GM12878 (cell line): ENCODE data around the gene DHX32. TPM values are rescaled to one million over a fixed set of nuclear protein-coding genes. Genes with fewer than 3 reads are reported as not detected.

Source experiments
- ATAC-seq: fragments of 200-7000 bp; cut with Tn5 transposase; 3 replicates; pipeline ENCODE4 v1.9.1; 2020; ENCODE audit warnings: mild to moderate bottlenecking, moderate library complexity
- BruUV-seq: library from RNA; stranded (reverse); fragments of 400-500 nt; replicated peaks from 2 replicates; lab custom pipeline; 2021; lab: Mats Ljungman, UMichigan
- CTCF ChIA-PET: fragments of 300-600 bp; sonication (Branson Sonifier 250); formaldehyde crosslinking; extraction: SDS; loops from one replicate; lab custom pipeline; 2021; ENCODE audit warnings: inconsistent platforms; lab: Yijun Ruan, JAX
- POLR2A ChIA-PET: fragments of 350-600 bp; formaldehyde crosslinking; extraction: SDS; loops from one replicate; lab custom pipeline; 2021; ENCODE audit warnings: inconsistent platforms; lab: Charles Lee
- RAD21 ChIA-PET: fragments of 300-600 bp; sonication (Branson Sonifier 250); formaldehyde crosslinking; loops from one replicate; lab custom pipeline; 2023; ENCODE audit warnings: antibody characterized with exemption; ENCODE audit not compliant: unreplicated experiment; lab: Charles Lee
- SMC1A ChIA-PET: fragments of 300-600 bp; sonication (Branson Sonifier 250); formaldehyde crosslinking; loops from one replicate; lab custom pipeline; 2023; ENCODE audit not compliant: unreplicated experiment, uncharacterized antibody; lab: Charles Lee
- DNase-seq: peaks from one replicate; pipeline ENCODE4 v3.0.0-alpha.2; 2011; ENCODE audit warnings: low read depth, low spot score
- FAIRE-seq: peaks from 3 replicates; lab custom pipeline; 2011; peaks lifted over from hg19 to GRCh38; lab: Jason Lieb, UNC
- H2AFZ ChIP-seq: 2 replicates; pipeline ENCODE4 v1.6.0; 2011; ENCODE audit warnings: low read depth, low read length, control low read depth; ENCODE audit not compliant: control insufficient read depth
- H3K27ac ChIP-seq: 2 replicates; pipeline ENCODE4 v1.5.1; 2011; ENCODE audit warnings: control low read depth; ENCODE audit not compliant: control insufficient read depth, insufficient read depth
- H3K27me3 ChIP-seq, 2 experiments: replicated peaks in 1 of 2; 2 replicates each; pipeline versions ENCODE4 v1.6.0 to v1.6.1; 2011; ENCODE audit warnings: low read length in 1 of 2; ENCODE audit not compliant: control insufficient read depth in 2 of 2, insufficient read depth in 2 of 2
- H3K36me3 ChIP-seq, 2 experiments: 2 replicates each; pipeline ENCODE4 v1.5.1; 2011; ENCODE audit warnings: low read length in 1 of 2; ENCODE audit not compliant: control insufficient read depth in 2 of 2, insufficient read depth in 2 of 2
- H3K4me1 ChIP-seq: 2 replicates; pipeline ENCODE4 v1.6.1; 2011; ENCODE audit warnings: mild to moderate bottlenecking, low read length, moderate library complexity, mixed read lengths; ENCODE audit not compliant: control insufficient read depth, insufficient read depth
- H3K4me2 ChIP-seq: 2 replicates; pipeline ENCODE4 v1.6.0; 2011; ENCODE audit warnings: control low read depth; ENCODE audit not compliant: control insufficient read depth, insufficient read depth
- H3K4me3 ChIP-seq: fragments of 200-600 bp; sonication (generic); 2 replicates; pipeline ENCODE4 v1.5.1; 2016
- H3K79me2 ChIP-seq: 2 replicates; pipeline ENCODE4 v1.6.0; 2011; ENCODE audit warnings: low read length; ENCODE audit not compliant: control insufficient read depth, insufficient read depth
- H3K9ac ChIP-seq: 2 replicates; pipeline ENCODE4 v1.8.0; 2011; ENCODE audit warnings: low read length, control low read depth, mixed read lengths; ENCODE audit not compliant: control insufficient read depth, insufficient read depth
- H3K9me3 ChIP-seq: replicated peaks from 3 replicates; pipeline ENCODE4 v1.5.1; 2011; ENCODE audit warnings: mild to moderate bottlenecking, low read length; ENCODE audit not compliant: control insufficient read depth, insufficient read depth
- H4K20me1 ChIP-seq: 2 replicates; pipeline ENCODE4 v1.6.0; 2011; ENCODE audit not compliant: control insufficient read depth, insufficient read depth
- BHLHE40 ChIP-seq, 2 experiments: fragments of 450-650 bp in 1 of 2; IDR thresholded peaks; 2 replicates each; pipeline ENCODE4 v1.6.1; 2011 to 2017; ENCODE audit warnings: low read depth in 2 of 2, borderline replicate concordance in 1 of 2, improper control_type of control experiment in 1 of 2, low read length in 1 of 2, mild to moderate bottlenecking in 1 of 2
- CEBPB ChIP-seq, 2 experiments: fragments of 150-350 bp in 1 of 2; IDR thresholded peaks; 2 replicates each; pipeline ENCODE4 v1.6.1; 2012 to 2014; ENCODE audit warnings: low read depth in 2 of 2, low read length in 2 of 2, borderline replicate concordance in 1 of 2, inconsistent platforms in 1 of 2
- EZH2 ChIP-seq: IDR thresholded peaks from 2 replicates; pipeline ENCODE4 v1.6.1; 2012; ENCODE audit warnings: low read depth, mild to moderate bottlenecking, control low read depth, inconsistent platforms, low read length, borderline replicate concordance; ENCODE audit not compliant: control insufficient read depth
- FOXK2 ChIP-seq: fragments of 450-650 bp; IDR thresholded peaks from 2 replicates; pipeline ENCODE4 v1.6.1; 2017; ENCODE audit warnings: mild to moderate bottlenecking, moderate library complexity
- IKZF2 ChIP-seq, 2 experiments: fragments of 450-650 bp; IDR thresholded peaks; 2 replicates each; pipeline ENCODE4 v1.6.1; 2017; ENCODE audit warnings: mild to moderate bottlenecking in 2 of 2, moderate library complexity in 2 of 2
- LARP7 ChIP-seq: fragments of 450-650 bp; IDR thresholded peaks from 2 replicates; pipeline ENCODE4 v1.6.1; 2017; ENCODE audit warnings: mild to moderate bottlenecking
- MEF2B ChIP-seq: fragments of 450-650 bp; IDR thresholded peaks from 2 replicates; pipeline ENCODE4 v1.6.1; 2018; ENCODE audit warnings: mild to moderate bottlenecking, moderate library complexity; ENCODE audit not compliant: partially characterized antibody, poor library complexity, severe bottlenecking
- NFIC ChIP-seq: IDR thresholded peaks from 2 replicates; pipeline ENCODE4 v1.6.1; 2012; ENCODE audit warnings: low read depth, mild to moderate bottlenecking, inconsistent platforms, low read length, moderate library complexity
- PAX8 ChIP-seq: fragments of 450-650 bp; IDR thresholded peaks from 2 replicates; pipeline ENCODE4 v1.6.1; 2017; ENCODE audit warnings: mild to moderate bottlenecking, moderate library complexity
- RBBP5 ChIP-seq: fragments of 200-600 bp; sonication (generic); conservative IDR thresholded peaks from 2 replicates; pipeline ENCODE4 v1.6.1; 2016
- RCOR1 ChIP-seq: conservative IDR thresholded peaks from 2 replicates; pipeline ENCODE4 v1.6.1; 2012; ENCODE audit warnings: low read depth, low read length, improper control_type of control experiment
- RFX5 ChIP-seq: IDR thresholded peaks from 2 replicates; pipeline ENCODE4 v1.6.1; 2011; ENCODE audit warnings: low read depth, low read length, improper control_type of control experiment
- SUZ12 ChIP-seq: fragments of 200-600 bp; sonication (generic); IDR thresholded peaks from one replicate; pipeline ENCODE4 v1.6.1; 2018; ENCODE audit warnings: antibody characterized with exemption, mild to moderate bottlenecking; ENCODE audit not compliant: unreplicated experiment
- WGBS: methylation state at CpG from one replicate; pipeline ENCODE4 v1.1.6; 2016; ENCODE audit warnings: low lambda C conversion rate; ENCODE audit not compliant: insufficient replicate concordance, insufficient coverage; ENCODE audit errors: missing lambda C conversion rate; 5-methylcytosine and 5-hydroxymethylcytosine counted together
- in situ Hi-C: fragments of 300-500 bp; cut with MboI; formaldehyde crosslinking; loops from 9 replicates; pipeline ENCODE4 v1.14.3; 2018; ENCODE audit warnings: mixed read lengths
- intact Hi-C: fragments of 100-400 bp; cut with micrococcal nuclease; formaldehyde crosslinking; loops from one replicate; pipeline ENCODE4 v1.14.2; 2022; ENCODE audit not compliant: unreplicated experiment
- polyA plus RNA-seq, 11 experiments: library from polyadenylated mRNA; depleted of rRNA in 4 of 11; unstranded in 6 of 11; stranded (reverse) in 5 of 11; fragments of >200 nt; fragmentation: Nextera tagmentation in 4 of 11; fragmentation: Illumina TruSeq in 1 of 11; extraction: Ambion mirVana in 4 of 11; extraction: Trizol in 1 of 11; gene quantifications; 1 replicate in 1 of 11; 2 replicates in 10 of 11; pipeline versions ENCODE4 v1.2.1 to v1.2.3, GENCODE V29; 2011 to 2016; ENCODE audit warnings: inconsistent platforms in 2 of 11, missing spikeins in 2 of 11, low read depth in 1 of 11
- total RNA-seq, 4 experiments: library from RNA; depleted of rRNA in 3 of 4; stranded (reverse); fragments of >200 nt in 3 of 4; fragmentation: Illumina TruSeq in 1 of 4; extraction: Trizol in 1 of 4; gene quantifications; 2 replicates each; pipeline versions ENCODE4 v1.2.1 to v1.2.3, GENCODE V29; 2013 to 2021
- TF ChIP-seq, protein P1 (sequence below): fragments of 450-650 bp; IDR thresholded peaks from 2 replicates; pipeline ENCODE4 v1.6.1; 2017; ENCODE audit warnings: mild to moderate bottlenecking, low read depth, inconsistent platforms; ENCODE audit not compliant: poor library complexity, severe bottlenecking
- TF ChIP-seq, protein P2 (sequence below): IDR thresholded peaks from 2 replicates; pipeline ENCODE4 v1.6.1; 2012; ENCODE audit warnings: low read depth, low read length, improper control_type of control experiment

DHX32 gene
- total and polyA plus RNA-seq, 10 of the 15 experiments (the other 5 are each of a cell fraction or from before 2014, with no cell fraction given) = 5.4 to 21.0 (median 16.0) TPM

- POLR2A ChIA-PET = no interaction called here
- WGBS = 92% methylated on average over 6 of the region's 6 CpGs
Measured at GRCh38 chr10:125817337-125817946, 63.6 kb downstream of the DHX32 start.

GRCh38 chr10:125816548-125816947 is 64.5 kb downstream of the DHX32 start:
- Histone ChIP-seq H3K27me3 (no peaks in the 10 kb centered on the region), H3K9ac (no peak overlapping the region), H3K36me3 (peaks cover 0 to 7% of the 10 kb centered on the region in 2 experiments; a peak in 1 of 4 replicates), H2AFZ (no peak overlapping the region), H3K79me2 (peaks cover 8% of the 10 kb centered on the region), H3K4me3 (no peak overlapping the region), H3K9me3 (no peaks in the 10 kb centered on the region), H3K27ac (no peak overlapping the region), H3K4me2 (no peak overlapping the region), H4K20me1 (no peaks in the 10 kb centered on the region), H3K4me1 (peaks cover under 1% of the 10 kb centered on the region; the same call in 1 of the 2 replicates)
- ChIA-PET RAD21 (no interaction called here), CTCF (interaction anchor here (0.6 to 1.0 kb wide), 2 partner anchors 12 to 523 kb away, joined by 3 read pairs; no protein-coding TSS in a partner anchor), POLR2A (no interaction called here), SMC1A (interaction anchor here (1.4 kb wide), 1 partner anchor 13 kb away, joined by 4 read pairs; no protein-coding TSS in a partner anchor)
- DNase-seq (no peak), ATAC-seq (no peak), FAIRE-seq (no peak)
- in situ Hi-C loops (no loop called here), intact Hi-C loops (no loop called here)
- no TSS peak for BruUV-seq
- WGBS = 73% methylated on average over 4 of the region's 4 CpGs
- TF ChIP-seq BHLHE40 (IDR thresholded peaks at IDR 0.05; ENCODE audit: borderline replicate concordance in 1 of 2, low read depth in 2 of 2, low read length in 1 of 2) = no peak
- no peak for TF ChIP-seq FOXK2
- TF ChIP-seq LARP7 = no peak
- TF ChIP-seq PAX8 = no peak
- no peak for TF ChIP-seq MEF2B
- TF ChIP-seq, protein P1, sequence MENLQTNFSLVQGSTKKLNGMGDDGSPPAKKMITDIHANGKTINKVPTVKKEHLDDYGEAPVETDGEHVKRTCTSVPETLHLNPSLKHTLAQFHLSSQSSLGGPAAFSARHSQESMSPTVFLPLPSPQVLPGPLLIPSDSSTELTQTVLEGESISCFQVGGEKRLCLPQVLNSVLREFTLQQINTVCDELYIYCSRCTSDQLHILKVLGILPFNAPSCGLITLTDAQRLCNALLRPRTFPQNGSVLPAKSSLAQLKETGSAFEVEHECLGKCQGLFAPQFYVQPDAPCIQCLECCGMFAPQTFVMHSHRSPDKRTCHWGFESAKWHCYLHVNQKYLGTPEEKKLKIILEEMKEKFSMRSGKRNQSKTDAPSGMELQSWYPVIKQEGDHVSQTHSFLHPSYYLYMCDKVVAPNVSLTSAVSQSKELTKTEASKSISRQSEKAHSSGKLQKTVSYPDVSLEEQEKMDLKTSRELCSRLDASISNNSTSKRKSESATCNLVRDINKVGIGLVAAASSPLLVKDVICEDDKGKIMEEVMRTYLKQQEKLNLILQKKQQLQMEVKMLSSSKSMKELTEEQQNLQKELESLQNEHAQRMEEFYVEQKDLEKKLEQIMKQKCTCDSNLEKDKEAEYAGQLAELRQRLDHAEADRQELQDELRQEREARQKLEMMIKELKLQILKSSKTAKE = no peak
- TF ChIP-seq, protein P2, sequence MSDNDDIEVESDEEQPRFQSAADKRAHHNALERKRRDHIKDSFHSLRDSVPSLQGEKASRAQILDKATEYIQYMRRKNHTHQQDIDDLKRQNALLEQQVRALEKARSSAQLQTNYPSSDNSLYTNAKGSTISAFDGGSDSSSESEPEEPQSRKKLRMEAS = no peak
- TF ChIP-seq RCOR1 = no peak
- TF ChIP-seq EZH2 = no peak

More at GRCh38 chr10:125817337-125817946, 63.6 kb downstream of the DHX32 start:
- no TSS peak for BruUV-seq
- RAD21 ChIA-PET = no interaction called here
- intact Hi-C loops (no loop called here), in situ Hi-C loops (no loop called here)
- H3K79me2 ChIP-seq = peaks cover 17% of the 10 kb centered on the region
- FAIRE-seq (no peak), DNase-seq (no peak), ATAC-seq (no peak)
- H4K20me1 ChIP-seq = no peaks in the 10 kb centered on the region
- no peak overlapping the region for H3K4me3 ChIP-seq
- no peaks in the 10 kb centered on the region for H3K9me3 ChIP-seq
- no peaks in the 10 kb centered on the region for H3K27me3 ChIP-seq
- H2AFZ ChIP-seq = no peak overlapping the region
- CTCF ChIA-PET = interaction anchor here (1.0 kb wide), 1 partner anchor 11 kb away, joined by 3 read pairs; no protein-coding TSS in a partner anchor
- TF ChIP-seq CEBPB (IDR thresholded peaks at IDR 0.05; ENCODE audit: borderline replicate concordance in 1 of 2, low read depth in 2 of 2, low read length in 2 of 2) = no peak
- TF ChIP-seq SUZ12 = no peak
- no peak for TF ChIP-seq IKZF2 (IDR thresholded peaks at IDR 0.05)
- no peak for TF ChIP-seq RFX5
- no peak for TF ChIP-seq RBBP5
- no peak for TF ChIP-seq NFIC
- no peak overlapping the region for H3K4me2 ChIP-seq
- SMC1A ChIA-PET = interaction anchor here (1.4 kb wide), 1 partner anchor 12 kb away, joined by 4 read pairs; no protein-coding TSS in a partner anchor
- H3K9ac ChIP-seq = no peak overlapping the region
- H3K4me1 ChIP-seq = peaks cover 6% of the 10 kb centered on the region; the same call in 1 of the 2 replicates
- H3K27ac ChIP-seq = no peak overlapping the region
- H3K36me3 ChIP-seq = peaks cover 0 to 7% of the 10 kb centered on the region in 2 experiments; a peak in 1 of 4 replicates
